OCI-LY1 (cell line): ENCODE data around the gene NAA10.

ENCODE experiments used
- H2AFZ ChIP-seq: fragments of 200-600 bp; sonication (generic), shearing (Covaris generic); 2 replicates; pipeline ENCODE4 v1.6.0; 2014; ENCODE audit warnings: antibody characterized with exemption, mild to moderate bottlenecking, low read length
- H3F3A ChIP-seq: fragments of 200-600 bp; sonication (generic), shearing (Covaris generic); 2 replicates; pipeline ENCODE4 v1.6.0; 2014; ENCODE audit warnings: mild to moderate bottlenecking, antibody characterized with exemption, low read length, moderate library complexity; ENCODE audit not compliant: insufficient read depth
- H3K27ac ChIP-seq: fragments of 200-600 bp; sonication (generic); 2 replicates; pipeline ENCODE4 v1.5.1; 2014; ENCODE audit warnings: low read length, mixed run types, mild to moderate bottlenecking, low read depth; ENCODE audit not compliant: poor library complexity, severe bottlenecking
- H3K27me3 ChIP-seq: fragments of 200-600 bp; sonication (generic); 2 replicates; pipeline ENCODE4 v1.6.0; 2014; ENCODE audit warnings: antibody characterized with exemption, mild to moderate bottlenecking, low read length, moderate library complexity; ENCODE audit not compliant: insufficient read depth
- H3K36me3 ChIP-seq: fragments of 200-600 bp; sonication (generic); 2 replicates; pipeline ENCODE4 v1.6.1; 2014; ENCODE audit warnings: mild to moderate bottlenecking, antibody characterized with exemption, low read length, moderate library complexity, mixed read lengths; ENCODE audit not compliant: insufficient read depth
- H3K4me1 ChIP-seq: fragments of 200-600 bp; sonication (generic); 2 replicates; pipeline ENCODE4 v1.5.1; 2014; ENCODE audit warnings: mild to moderate bottlenecking, low read length, moderate library complexity; ENCODE audit not compliant: insufficient read depth, severe bottlenecking
- H3K4me2 ChIP-seq: fragments of 200-600 bp; sonication (generic), shearing (Covaris generic); 2 replicates; pipeline ENCODE4 v1.6.1; 2014; ENCODE audit warnings: low read length
- H3K4me3 ChIP-seq: fragments of 200-600 bp; sonication (generic); 2 replicates; pipeline ENCODE4 v1.5.1; 2014; ENCODE audit warnings: low read length, low read depth, mild to moderate bottlenecking, mixed read lengths; ENCODE audit not compliant: poor library complexity, severe bottlenecking
- H3K79me2 ChIP-seq: fragments of 200-600 bp; shearing (Covaris generic); 2 replicates; pipeline ENCODE4 v1.6.1; 2016; ENCODE audit warnings: mixed run types, low read length, mixed read lengths; ENCODE audit not compliant: insufficient read depth
- H3K9ac ChIP-seq: fragments of 200-600 bp; sonication (generic), shearing (Covaris generic); 2 replicates; pipeline ENCODE4 v1.6.1; 2014; ENCODE audit warnings: mild to moderate bottlenecking, low read length, mixed read lengths
- H3K9me2 ChIP-seq: fragments of 200-600 bp; sonication (generic), shearing (Covaris generic); 2 replicates; pipeline ENCODE4 v1.6.1; 2014; ENCODE audit warnings: low read depth, mild to moderate bottlenecking, low read length, mixed read lengths
- H3K9me3 ChIP-seq: fragments of 200-600 bp; shearing (Covaris generic); 2 replicates; pipeline ENCODE4 v1.6.1; 2014; ENCODE audit warnings: low read length, mixed read lengths
- H4K20me1 ChIP-seq: fragments of 200-600 bp; sonication (generic), shearing (Covaris generic); 2 replicates; pipeline ENCODE4 v1.6.0; 2016; ENCODE audit warnings: mild to moderate bottlenecking, low read length; ENCODE audit not compliant: insufficient read depth
- CTCF ChIP-seq: fragments of 200-600 bp; sonication (generic), shearing (Covaris generic); IDR thresholded peaks from 2 replicates; pipeline ENCODE4 v1.5.1; 2017; ENCODE audit warnings: mild to moderate bottlenecking, antibody characterized with exemption, low read length, moderate library complexity, mixed read lengths
- EZH2 ChIP-seq: fragments of 200-600 bp; sonication (generic), shearing (Covaris generic); IDR thresholded peaks from 2 replicates; pipeline ENCODE4 v1.8.0; 2017; ENCODE audit warnings: borderline replicate concordance, mixed run types, mild to moderate bottlenecking, antibody characterized with exemption, low read length, moderate library complexity, mixed read lengths

Gene NAA10

GRCh38 chrX:153956044-153956907 lies 21.4 kb upstream of the NAA10 start:
- H3K4me2 ChIP-seq, result no peak overlapping the region
- no peak overlapping the region for H3K9ac ChIP-seq
- H3K79me2 ChIP-seq, result no peaks in the 10 kb centered on the region
- H3K27me3 ChIP-seq, result no peaks in the 10 kb centered on the region
- TF ChIP-seq CTCF (no peak), EZH2 (no peak)
- H3K27ac ChIP-seq, result peak overlapping the region; percentile 43
- no peak overlapping the region for H3K4me3 ChIP-seq
- no peaks in the 10 kb centered on the region for H3K9me3 ChIP-seq
- no peaks in the 10 kb centered on the region for H3K9me2 ChIP-seq
- no peaks in the 10 kb centered on the region for H3F3A ChIP-seq
- peaks cover 97% of the 10 kb centered on the region for H3K36me3 ChIP-seq
- H3K4me1 ChIP-seq, result no peaks in the 10 kb centered on the region
- no peak overlapping the region for H2AFZ ChIP-seq
- H4K20me1 ChIP-seq, result no peaks in the 10 kb centered on the region

DNA sequence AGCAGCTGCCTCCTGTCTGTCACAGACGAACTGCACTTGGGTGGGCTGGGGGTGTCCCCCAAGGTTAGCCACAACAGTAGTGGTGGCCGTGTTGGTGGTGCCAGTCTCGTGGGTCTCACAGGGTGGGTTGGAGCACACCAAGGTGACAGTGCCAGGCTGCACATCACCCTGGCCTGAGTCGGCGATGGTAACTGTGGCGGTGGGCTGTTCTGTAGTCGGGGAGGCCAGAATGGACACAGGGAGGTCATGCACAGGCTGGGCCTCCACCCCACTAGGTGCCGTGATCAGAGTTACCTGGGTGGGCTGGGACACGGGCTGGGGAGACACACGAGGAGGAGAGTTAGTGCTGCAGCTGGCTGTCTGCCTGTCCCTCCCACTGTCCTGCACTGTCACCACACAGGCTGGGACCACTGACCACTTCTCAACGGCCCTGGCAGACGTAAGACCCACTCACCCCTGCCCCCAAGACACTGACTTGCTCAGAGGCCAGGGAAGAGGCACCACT lies 20.4 kb upstream of the NAA10 start:
- Histone ChIP-seq H3K27ac (peak overlapping the region; percentile 43), H3K79me2 (no peaks in the 10 kb centered on the region), H3K9me3 (no peaks in the 10 kb centered on the region), H3K4me2 (no peak overlapping the region), H2AFZ (no peak overlapping the region), H3K4me3 (no peak overlapping the region), H3K9ac (no peak overlapping the region), H3K27me3 (no peaks in the 10 kb centered on the region), H3F3A (no peaks in the 10 kb centered on the region), H3K36me3 (peaks cover 98% of the 10 kb centered on the region), H3K9me2 (no peaks in the 10 kb centered on the region), H4K20me1 (no peaks in the 10 kb centered on the region), H3K4me1 (no peaks in the 10 kb centered on the region)
- no peak for TF ChIP-seq CTCF
- no peak for TF ChIP-seq EZH2

- H3K4me1 ChIP-seq, result no peaks in the 10 kb centered on the region
- H3K9me2 ChIP-seq, result no peaks in the 10 kb centered on the region
- H3K9me3 ChIP-seq, result no peaks in the 10 kb centered on the region
- H2AFZ ChIP-seq, result no peak overlapping the region
- no peaks in the 10 kb centered on the region for H3F3A ChIP-seq
- H3K79me2 ChIP-seq, result no peaks in the 10 kb centered on the region
- H3K9ac ChIP-seq, result no peak overlapping the region
- no peak overlapping the region for H3K27ac ChIP-seq
- no peaks in the 10 kb centered on the region for H4K20me1 ChIP-seq
- TF ChIP-seq CTCF (no peak), EZH2 (no peak)
- H3K4me2 ChIP-seq, result no peak overlapping the region
- peaks cover 98% of the 10 kb centered on the region for H3K36me3 ChIP-seq
- no peaks in the 10 kb centered on the region for H3K27me3 ChIP-seq
- no peak overlapping the region for H3K4me3 ChIP-seq
Observed at GRCh38 chrX:153954558-153955227, 19.9 kb upstream of the NAA10 start.
